GM21717 (cell line): ENCODE measurements around the gene PTPRM.

Experiments
- ATAC-seq: cut with Tn5 transposase; IDR thresholded peaks from one replicate; pipeline ENCODE4 v1.9.1; 2021; ENCODE audit warnings: mild to moderate bottlenecking, moderate library complexity; ENCODE audit not compliant: unreplicated experiment

Gene PTPRM

DNA sequence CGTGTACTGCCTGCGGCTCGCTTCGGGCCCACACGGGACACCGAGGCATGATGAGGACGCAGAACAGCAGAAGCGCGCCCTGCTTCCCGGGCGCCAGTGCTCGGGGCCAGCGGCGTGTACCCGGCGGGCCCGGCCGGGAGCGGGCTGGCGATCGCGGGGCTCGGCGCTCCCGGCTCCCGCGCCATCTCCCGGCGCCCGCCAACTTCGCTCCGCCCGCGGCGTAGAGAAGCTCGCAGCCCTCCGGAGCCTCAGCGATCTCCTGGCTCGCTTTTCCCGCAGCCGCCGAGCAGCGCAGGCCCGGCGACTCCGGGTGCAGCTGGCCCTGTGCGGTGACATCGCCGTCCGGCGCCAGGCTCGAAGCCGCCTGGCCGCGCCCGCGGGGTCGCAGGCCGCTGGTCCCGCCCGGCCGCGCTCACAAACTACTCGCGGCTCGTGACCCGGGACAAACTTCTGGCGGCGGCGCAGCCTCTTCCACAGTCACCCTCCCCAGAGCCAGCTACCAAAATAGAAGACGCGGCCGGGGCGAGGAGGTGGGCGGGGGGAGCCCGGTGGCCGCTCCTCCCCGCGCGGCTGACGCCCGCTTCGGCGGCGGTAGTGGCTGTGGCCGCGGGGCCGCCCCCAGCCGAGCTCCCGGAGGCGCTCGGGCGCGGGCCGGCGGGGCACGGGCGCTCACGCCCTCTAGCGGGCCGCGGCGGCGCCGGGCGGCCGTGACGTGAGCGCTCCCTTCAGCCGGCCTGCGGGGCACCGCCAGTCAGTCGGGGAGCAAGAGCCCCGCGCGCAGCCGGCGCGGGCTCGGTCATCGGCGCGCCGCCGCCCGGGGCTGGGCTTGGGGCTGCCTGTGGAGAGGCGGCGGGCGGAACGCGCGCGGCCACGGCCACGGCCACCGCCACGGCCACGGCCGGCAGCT is at the start of gene PTPRM:
TSS of gene PTPRM (plus strand) at position 750 of the 907 bp plus-strand sequence. CDS start 503 bp downstream, outside the sequence.
- peak; percentile 88 for ATAC-seq

DNA sequence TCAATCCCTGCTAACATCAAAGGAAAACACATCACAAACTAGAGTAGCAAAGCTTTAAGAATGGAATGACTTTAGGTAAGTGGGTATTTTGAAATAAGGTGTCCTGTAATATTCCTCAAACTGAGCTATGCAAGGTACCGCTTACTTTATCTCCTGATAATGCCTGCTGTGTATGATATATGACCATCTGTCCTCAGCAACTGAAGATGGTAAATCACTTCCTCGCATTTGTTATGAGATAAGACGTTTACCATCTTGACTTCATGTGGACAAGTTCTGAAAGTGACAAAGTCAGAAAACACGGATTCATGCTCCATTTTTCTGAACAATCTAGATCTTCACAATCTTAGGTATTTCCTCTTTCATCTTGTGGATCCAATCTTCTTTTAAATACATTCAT is 49.3 kb upstream of the PTPRM start:
- ATAC-seq: no peak

DNA sequence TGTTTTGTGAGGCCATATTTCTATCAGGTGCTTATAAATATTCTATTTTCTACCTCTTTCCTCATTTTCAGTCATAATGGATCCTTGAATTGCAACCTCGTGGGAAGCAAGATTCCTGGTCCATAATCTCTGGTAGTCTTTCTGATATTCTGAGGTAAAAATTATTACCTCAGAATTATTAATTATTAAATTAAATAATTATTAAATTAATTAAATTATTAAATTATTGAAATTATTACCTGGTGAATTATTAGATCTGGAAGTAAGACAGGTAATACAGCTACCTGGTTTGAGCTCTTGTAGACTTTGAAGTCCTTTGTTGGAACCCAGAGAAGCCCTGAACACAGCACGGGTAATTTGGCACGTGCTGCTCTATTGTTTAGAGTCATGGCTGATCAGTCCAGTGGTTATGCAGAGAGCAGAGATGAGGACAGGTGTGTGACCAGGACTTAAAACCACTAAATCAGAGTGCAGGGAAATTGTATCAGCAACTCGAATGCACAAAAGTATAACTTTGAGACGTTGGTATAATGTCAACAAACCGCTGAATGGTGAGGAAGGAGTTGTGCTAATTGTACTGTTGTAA is 46.8 kb upstream of the PTPRM start:
- ATAC-seq: no peak

DNA sequence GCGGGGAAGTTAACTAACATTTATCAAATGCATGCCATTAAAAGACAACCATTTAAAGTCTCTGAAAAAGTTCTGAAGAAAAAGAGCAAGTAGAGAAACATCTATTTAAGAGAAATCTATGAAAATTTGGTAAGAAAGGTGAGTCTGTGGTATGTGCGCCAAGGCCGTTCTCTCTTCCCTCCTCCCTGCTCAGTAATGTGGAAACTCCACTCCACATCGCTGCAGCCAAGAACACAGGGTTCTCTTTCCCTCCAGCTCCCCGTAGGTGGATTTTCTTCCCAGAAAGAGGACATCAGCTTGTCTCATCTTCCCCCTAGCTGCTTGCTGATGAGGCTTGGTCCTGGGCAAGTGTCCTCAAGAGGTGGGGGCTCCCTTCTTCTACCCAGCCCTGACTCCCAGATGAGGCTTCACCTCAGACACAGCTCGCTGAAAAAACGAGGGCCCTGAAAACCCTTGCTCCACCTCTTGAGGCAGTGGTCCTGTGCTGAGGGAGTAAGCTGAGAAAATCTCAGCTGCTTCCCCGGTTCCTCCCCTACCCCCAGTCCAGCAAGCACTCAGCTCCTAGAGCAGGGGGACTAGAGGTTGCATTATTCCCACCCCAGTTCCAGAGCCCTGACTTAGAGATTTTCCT is 45.8 kb upstream of the PTPRM start:
- no peak for ATAC-seq

DNA sequence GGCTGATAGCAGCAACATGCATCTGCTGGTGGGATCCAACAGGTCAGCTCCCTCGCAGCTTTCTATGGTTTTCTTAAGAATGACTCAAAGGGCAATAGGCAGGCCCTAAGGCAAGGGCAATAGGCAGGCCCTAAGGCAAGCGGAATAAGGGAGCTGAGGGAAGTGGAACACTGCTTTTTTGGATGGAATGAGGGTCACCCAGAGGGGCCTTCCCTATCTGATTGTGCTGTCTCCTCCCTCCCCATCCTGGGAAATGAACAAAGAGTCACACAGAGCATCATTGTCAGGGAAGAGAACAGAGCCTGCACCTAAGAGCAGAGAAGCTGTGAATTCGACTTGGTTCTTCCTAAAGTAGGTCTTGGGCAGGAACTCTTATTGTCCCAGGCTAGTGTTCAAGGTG is 43.3 kb upstream of the PTPRM start:
- ATAC-seq: no peak

DNA sequence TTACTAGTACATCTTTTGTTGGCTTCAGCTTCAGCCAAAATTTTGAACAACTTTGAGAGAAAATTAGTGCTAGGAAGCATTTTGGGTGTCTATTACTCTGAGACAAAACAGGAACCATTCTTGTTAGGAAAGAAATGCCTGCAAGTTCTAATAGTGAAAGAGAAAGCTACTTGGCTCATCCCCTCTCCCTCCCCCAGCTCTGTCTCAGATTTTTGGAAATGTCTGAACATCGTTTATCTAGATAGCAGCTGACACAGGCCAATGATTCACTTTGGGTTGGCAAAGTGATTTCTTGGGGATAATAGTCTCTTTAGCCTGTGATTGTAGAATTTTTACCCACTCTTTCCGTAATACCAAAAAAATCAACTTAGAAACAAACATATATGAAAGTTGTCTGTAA is 42.3 kb upstream of the PTPRM start:
- ATAC-seq: no peak

DNA sequence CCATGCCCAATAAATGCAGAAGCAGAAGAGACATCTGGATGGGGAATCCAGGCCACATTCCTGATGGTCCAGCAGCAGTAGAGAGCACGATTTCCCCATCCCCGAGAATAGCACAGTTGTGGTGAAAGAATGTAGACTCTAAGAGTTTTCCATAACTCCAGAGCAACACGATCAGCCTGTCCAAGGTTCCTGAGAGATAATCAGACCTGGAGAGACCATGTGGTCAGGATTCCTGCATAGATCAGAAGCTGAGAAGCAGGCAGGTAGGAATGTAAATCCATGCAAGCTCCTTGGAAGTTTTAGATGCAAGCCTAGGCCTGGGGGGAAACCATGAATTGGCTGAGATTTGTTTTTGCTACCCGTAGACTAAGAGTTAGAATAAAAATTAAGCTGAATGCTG is 34.2 kb upstream of the PTPRM start:
- ATAC-seq: no peak

DNA sequence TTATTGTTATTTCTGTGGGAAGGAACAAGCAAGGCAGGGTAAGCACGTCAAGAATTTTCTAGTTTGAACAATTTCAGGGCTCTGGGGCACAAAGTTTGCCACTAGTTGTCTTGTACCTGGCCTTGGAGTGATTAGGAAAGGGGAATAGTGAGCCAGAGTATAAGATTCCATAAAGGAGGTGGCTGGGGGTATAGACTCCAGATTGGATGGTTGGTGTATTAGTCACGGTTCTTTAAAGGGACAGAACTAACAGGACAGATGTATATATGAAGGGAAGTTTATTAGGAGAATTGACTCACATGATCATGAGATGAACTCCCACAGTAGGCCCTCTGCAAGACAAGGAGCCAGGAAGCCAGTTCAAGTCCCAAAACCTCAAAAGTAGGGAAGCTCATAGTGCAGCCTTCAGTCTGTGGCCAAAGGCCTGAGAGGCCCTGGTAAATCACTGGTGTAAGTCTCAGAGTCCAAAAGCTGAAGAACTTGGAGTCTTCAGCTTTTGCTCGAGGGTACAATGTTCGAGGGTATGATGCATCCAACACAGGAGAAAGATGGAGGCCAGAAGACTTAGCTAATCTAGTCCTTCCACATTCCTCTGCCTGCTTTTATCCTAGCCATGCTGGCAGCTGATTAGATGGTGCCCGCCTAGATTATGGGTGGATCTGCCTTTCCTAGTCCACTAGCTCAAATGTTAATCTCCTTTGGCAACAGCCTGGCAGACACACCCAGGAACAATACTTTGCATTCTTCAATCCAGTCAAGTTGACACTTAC is 31.5 kb upstream of the PTPRM start:
- no peak for ATAC-seq

DNA sequence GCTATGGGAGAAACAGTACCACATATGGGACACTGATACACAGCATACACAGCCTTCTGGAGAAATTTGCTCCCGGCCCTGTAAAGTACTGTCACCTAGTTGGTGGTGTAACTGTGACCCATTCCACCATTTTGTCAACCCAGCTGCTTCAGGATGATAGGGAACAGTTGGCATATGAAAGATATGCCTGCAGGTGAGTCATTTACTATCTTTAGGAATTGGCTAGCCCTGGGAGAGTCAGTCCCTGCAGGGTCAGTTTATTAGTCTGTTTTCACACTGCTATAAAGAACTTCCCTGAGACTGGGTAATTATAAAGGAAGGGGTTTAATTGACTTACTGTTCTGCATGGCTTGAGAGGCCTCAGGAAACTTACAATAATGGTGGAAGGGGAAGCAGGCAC is 30.0 kb upstream of the PTPRM start:
- no peak for ATAC-seq

DNA sequence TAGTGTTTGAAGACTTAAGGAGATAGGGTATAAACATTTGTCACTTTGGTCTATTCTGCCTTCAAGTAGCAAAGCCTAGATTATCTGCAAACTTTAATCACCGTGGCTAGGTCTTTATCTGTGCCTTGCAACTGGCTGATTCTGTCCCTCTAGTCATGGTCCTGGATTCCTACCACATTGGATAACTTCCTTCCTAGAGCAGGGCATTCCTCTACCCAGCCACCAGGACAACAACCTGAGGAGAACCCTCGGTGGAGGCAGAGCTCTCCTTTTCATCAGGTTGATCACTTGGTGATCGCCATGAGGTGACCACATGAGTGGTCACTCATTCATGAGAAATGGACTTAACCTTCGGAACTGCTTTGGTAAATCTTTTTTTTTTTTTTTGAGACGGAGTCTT is 25.3 kb upstream of the PTPRM start:
- ATAC-seq: no peak

DNA sequence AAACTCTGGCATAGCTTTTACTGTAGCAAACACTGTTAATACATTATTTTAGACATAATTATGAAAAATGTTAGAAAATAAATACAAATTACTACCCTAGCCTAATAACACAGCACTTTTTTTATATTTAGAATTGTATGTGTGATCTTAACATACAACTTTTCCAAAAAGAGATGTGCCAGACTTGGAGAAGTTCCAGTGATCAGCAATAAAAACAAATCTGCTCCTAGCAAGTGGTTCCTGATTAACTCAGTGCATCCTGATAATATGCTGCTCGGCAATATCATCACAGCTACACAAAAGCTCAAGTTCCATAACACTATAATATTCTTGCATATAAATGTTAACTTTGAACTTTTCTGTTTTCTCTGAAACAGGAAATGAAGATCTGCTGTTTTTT is 22.4 kb upstream of the PTPRM start:
- no peak for ATAC-seq

DNA sequence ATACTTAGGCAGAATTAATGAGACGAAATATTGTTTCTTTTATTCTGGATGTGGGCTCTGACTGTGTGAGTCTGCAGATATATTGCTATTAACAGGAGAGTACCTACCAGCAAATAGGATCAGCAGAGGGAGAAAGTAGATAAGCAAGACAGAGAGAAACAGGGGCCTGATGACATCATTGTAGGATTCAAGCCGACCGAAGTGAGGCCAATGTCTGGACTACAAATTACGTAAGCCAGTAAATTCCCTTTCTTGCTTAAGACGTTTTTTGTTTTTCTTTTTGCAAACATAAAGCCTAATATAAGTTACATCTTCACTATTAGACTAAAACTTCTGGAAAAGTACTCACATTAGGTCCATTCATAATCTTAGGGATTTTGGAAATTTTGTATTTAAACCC is 21.4 kb upstream of the PTPRM start:
- no peak for ATAC-seq

DNA sequence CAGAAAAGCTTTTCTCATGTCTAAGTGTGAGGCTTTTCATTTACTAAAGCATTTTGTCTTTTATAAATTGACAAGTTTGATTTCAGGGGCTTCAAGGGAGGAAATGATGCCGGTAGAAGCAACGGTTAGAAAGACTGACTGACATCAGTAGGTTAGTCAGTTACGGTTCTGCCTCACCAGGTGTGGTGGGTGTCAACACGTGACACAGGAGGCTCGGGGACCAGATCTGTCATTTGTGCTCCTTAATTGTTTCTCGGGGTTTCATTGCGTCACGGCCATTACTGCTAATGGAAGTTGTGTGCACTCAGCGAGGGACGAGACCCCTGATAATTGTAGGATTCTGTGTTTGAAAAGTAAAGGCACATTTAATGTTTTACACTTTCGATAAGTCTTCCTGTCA is 18.9 kb upstream of the PTPRM start:
- ATAC-seq: no peak

DNA sequence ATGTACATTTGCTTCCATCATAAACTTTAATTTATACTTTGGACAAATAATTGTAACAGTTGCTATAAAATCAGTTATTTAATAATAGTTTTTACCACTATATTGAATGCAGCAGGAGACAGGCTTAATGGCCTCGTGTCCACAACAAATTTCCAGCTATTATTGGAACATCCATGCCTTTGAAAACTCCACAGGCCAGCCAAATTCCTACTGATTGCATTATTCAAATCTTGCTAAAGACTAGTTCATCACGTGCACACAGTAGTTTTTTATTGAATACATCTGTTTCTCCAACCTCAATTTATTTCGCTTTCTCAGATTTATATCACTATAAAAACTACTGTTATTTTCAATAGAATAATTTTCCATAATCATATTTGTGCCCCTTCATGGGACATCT is 18.4 kb upstream of the PTPRM start:
- ATAC-seq: no peak

DNA sequence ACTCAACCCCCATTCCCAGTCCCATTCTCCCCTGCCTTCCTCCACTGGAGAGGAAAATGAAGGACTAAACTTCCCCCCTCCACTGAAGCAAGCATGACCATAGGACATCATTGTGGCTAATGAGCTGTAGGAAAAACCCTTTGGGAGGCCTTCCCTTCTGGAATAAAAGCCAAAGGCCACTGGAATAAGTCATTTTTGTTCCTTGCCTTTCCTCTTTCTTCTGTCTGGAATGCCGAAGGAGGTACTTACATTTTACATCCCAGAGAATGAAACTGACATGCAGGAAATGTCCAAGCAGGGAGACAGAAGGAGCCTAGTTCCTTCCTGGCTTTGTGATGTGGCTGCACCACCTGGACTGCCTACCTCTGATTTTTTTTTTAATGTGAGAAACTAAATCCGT is 9.1 kb upstream of the PTPRM start:
- no peak for ATAC-seq

DNA sequence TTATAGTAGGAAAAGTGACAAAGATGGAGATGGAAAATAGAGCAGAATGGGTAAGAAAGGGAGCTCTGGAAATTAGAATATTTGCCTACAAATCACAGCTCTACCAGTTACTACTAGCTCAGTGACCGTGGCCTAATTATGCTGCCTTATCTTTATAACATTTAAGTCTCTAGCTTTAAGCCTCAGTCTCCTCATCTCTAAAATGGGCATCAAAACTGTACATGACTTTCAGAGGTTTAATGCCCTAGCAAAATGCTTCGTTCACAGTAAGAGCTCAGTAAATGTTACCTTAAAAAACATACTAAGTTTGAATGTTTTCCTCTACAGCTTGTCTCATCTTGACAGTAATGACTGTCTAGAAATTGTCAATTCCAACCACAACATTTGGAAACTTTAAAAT is 8.3 kb upstream of the PTPRM start:
- no peak for ATAC-seq

DNA sequence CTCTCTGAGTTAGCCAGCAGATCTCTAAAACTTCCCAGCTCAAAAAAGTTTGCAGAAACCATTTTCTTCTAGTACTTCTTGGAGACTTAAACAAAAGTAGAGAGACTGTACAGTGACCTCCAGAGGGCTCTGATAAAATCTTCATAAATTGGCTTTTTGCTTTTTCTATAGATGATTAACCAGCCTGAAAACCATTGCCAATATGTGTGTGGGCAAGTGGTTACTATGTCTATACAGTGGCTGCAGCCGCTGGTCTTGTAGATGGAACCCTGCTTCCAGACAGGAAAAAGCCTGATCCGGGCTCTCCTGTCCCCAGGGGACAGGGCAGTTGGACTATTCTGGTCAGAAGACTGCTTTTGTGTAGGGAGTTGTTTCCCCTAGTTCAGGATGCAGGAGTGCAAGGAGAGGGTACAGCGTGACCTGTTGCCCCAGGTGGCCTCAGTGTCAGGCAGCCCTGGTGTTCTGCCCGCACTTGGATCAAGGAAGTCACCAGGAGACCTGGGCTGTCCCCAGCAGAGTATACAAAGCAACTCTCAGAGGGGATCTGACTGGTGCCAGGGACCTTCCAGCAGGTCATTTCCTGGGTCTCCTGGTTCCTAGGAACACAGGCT is 7.3 kb upstream of the PTPRM start:
- ATAC-seq: no peak

DNA sequence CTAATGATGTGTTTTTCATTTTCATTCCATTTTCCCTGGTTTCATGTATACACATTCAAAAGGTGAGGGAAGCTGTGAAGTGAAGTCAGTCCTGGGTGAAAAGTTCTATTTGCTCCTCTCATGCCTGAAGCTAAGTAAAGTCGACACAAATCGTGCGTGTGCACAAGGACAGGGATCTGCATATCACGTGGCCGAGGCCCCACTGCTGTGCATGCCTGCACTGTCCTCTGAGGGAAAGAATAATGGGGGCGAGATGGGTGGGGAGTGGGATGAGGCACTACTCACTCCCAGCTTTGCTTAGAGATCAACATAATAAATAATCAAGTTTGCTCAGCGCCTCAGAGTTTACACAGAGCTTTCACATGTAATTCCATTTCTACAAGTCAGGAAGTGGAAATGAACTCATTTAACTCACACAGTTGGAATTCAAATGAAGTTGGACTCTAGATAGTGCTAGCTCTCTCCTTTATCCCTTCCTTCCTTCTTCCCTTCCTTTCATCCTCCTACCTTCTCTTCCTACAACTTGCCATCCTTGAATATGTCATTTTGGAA is 5.1 kb upstream of the PTPRM start:
- no peak for ATAC-seq

DNA sequence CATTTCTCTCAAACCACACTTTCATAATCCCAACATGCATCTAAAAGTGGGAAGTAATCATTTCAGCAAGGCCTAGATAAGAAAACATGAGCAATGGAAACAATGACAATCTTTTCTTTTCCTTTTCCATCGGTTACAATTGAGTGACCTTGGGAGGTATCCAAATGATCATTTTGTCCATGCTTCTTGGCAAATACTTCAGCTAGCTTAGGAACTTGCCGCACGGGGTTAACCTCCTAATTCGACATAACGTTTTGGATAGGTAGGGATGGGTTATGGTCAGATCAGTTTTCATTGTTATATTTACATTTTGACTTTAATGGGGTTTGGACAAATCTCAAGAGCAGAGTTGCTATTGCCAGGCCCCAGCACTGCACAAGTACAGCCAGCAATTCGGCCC is 4.6 kb upstream of the PTPRM start:
- ATAC-seq: no peak

DNA sequence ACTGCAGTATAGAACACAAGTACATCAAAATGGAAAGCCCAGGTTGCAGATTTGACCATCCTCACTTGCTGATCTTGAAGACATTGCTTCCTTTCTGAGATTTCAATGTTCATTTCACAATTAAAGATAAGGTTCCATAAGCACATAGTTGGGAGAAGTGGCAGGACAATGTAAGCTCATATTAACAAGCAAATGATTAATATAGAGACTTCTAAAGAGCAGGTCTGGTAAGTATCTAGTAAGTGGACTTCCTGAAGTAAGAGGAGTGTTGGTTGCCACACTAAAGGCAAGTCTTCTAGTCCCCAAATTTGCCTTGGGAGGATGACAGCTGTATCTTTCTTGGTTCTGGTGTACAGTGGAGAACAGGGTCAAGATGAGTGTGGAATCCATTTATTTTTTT is 1.4 kb upstream of the PTPRM start:
- no peak for ATAC-seq

DNA sequence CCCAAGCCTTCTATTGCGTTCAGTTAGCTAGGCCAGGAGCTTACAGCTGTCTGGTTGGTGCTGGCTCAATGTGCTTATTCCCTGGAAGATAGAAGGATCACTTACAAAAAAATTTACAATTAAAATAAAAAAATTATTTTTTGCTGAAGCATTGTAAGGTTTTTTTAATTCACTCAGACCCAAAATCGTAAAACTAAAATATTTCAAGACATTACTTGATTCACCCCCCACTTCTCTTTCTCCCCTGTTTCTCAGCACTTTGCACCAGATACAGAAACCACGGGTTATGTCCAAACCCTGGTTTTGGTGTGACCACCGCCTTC is 911 bp upstream of the PTPRM start:
- ATAC-seq: no peak
